GM18907 (cell line): Measurements from ENCODE around the gene PDE5A.
"Not testable (repeated sequence)": the region's sequence is repeated elsewhere in the genome, so short reads cannot be mapped to it uniquely, and the experiment has no call there.

Experiments used
- ATAC-seq: cut with Tn5 transposase; IDR thresholded peaks from one replicate; pipeline ENCODE4 v1.9.1; 2021; ENCODE audit warnings: mild to moderate bottlenecking, moderate library complexity; ENCODE audit not compliant: unreplicated experiment

PDE5A gene

DNA sequence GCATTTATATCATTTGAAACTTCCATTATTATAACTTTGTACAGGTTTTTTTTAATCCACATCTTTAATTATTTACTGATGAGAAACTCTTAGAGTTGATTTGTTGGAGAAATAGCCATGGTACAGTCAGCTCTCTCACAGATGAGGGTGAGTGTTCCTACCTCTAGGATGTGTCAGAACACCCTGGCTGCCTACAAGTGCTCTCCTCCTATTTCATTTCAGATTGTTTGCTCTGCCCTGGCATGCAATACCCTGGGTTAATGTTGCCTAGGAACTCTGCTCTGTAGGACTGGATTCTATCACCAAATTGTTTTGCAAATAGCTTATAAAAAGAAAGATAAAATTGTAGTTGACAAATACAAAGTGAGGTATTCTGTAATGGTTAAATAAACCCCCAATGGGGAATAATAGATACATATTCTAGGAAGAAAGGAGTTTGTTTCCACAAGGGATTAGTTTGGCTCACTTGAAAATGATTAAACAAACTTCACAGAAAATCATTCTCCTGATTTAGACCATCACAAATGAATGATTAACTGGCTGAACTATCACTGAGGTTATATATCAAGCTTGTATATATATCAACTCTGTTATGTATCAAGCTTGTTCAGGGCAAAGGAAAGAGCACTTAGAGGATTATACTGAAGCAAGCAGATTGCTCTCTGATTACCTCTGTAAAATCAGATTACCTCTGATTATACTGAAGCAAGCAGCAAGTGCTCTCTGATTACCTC lies 150.0 kb downstream of the PDE5A start:
- ATAC-seq: no peak

DNA sequence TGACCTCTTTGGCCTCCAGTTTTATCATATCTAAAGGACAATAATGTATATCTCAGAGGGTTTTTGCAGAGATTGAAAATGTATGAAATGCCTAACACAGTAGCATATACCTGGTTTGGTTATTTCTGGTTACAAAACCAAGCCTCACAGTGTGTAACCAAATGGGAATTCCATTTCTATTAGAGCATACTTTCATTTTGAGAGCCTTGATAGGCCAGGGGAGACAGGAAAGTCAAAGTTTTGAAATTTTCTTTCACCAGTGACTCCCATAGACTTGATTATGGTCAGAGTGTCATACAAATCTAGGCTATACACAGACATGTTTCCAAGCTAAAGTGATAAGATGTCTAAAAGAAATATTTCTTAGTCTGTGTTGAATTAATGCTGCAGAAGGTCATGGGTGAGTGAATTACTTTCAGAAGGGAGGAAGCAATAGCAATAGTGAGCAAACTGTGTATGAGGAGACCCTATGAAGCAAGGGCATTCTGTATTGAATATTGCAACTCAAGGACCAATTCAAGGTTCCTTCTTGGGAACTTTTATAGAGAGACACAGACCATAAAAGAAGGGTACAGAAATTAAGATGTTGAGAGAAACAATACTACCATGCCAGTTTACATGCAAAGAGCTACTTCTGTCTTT lies 151.1 kb downstream of the PDE5A start:
- ATAC-seq: peak; percentile 48

DNA sequence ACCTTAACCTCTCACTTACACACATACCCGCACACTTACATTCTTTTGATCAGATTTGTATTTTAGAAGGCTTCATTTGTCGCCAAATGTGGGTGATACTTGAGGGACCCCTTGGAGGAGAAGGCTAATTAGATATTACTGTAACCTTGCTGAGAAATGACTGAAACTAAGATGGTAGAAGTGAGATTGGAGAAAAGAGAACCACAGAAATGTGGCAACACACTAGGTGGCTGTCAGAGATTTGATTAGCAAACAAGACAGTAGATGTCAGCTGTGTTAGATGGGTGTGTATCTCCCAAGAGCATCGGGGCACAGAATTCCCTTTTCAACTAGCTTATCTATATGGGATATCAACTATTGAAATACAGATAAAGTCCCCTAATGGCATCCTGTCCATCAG lies 157.3 kb downstream of the PDE5A start:
- peak; percentile 68 for ATAC-seq

DNA sequence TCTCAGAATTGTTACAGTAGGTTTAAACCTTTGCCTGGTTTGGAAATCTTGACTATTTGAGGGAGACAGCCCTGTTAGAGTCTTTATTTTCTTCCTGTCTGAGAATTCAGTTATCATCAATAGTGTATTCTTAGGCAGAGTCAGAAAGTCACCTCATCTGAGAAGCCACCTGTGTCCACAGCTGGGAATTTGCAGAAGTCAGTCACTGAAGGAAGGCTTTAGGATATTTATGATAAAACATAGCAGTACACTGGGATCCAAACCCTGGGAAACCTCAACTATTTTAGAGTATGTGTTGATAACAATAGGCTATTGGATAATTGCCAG lies 157.9 kb downstream of the PDE5A start:
- ATAC-seq: not testable (repeated sequence)

DNA sequence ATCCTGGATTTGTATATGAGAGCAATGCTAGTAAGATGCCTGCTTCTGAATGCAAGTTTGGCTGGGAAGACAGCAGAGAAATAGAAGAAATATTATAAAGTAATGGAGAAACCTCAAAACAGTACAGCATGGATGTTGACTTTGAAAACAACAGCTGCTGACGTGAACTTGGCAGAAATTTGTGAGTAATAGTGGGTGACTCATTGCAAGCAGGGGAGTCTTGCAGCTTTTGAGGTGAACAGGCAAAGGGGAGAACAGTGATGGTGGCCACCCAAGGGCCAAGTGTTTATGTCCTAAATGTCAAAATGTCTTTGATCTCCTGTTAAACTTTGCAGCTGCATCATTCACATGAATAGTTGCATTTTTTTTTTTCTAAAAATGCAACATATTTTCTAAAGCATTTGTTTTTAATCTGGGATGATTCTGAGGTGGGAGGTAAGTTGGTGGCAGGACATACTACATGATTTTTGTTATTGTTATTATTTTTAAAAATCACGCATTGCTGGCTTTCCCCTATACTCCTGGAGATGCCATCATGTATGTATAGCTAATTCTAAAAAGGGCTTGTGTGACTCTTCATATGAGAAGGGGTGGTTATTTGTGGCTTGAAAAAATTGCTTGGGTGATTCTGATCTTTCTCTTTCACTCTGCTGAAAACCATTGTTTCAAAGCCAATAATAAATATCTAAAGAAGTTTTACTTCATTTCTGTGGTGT lies 158.4 kb downstream of the PDE5A start:
- ATAC-seq: peak; percentile 46

DNA sequence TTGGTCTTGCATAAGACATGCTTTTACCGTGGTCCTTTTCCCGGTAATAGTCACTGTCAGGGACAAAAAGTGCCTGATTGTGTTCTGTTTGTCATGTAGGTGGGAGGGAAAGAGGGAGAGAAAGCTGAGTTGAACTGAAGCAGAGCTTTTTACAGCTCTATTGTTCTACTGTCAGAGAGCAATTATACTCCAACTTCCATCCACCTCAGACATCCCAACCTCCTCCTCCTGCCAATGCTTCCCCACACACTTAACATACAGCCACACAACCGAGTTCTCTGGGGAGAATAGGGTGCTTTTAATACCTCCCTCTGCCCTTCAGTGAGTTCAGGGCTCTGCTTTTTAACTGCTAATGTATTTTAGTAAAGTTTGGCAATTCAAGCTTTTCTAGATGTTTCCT lies 159.6 kb downstream of the PDE5A start:
- ATAC-seq: not testable (repeated sequence)

DNA sequence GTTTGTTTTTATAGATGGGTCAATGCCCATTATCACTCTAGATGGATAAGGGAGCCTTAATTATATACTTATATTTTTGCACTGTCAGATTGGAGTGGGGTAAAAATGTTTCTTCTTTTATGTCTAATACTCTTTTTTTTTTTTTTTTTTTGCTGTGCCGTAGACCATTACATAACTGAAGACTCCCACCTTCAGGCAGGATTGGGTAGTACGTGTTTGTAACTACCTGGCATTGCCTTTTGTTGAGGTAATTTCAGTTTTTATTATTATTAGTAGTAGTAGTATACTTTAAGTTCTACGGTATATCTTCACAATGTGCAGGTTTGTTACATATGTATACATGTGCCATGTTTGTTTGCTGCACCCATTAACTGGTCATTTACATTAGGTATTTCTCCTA lies 165.9 kb downstream of the PDE5A start:
- not testable (repeated sequence) for ATAC-seq

DNA sequence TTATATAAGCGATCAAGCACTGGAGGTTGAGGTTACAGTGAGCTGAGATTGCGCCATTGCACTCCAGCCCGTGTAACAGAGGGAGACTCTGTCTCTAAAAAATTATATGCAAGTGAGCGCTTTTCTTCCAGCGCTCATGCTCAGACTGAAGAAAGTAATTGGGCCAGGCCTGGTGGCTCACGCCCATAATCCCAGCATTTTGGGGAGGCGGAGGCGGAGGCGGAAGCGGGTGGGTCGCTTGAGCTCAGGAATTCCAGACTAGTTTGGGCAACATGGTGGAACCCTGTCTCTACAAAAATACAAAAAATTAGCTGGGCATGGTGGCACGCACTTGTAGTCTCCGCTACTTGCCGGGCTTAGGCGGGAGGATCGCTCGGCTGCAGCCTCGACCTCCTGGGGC lies 172.9 kb downstream of the PDE5A start:
- ATAC-seq: not testable (repeated sequence)

DNA sequence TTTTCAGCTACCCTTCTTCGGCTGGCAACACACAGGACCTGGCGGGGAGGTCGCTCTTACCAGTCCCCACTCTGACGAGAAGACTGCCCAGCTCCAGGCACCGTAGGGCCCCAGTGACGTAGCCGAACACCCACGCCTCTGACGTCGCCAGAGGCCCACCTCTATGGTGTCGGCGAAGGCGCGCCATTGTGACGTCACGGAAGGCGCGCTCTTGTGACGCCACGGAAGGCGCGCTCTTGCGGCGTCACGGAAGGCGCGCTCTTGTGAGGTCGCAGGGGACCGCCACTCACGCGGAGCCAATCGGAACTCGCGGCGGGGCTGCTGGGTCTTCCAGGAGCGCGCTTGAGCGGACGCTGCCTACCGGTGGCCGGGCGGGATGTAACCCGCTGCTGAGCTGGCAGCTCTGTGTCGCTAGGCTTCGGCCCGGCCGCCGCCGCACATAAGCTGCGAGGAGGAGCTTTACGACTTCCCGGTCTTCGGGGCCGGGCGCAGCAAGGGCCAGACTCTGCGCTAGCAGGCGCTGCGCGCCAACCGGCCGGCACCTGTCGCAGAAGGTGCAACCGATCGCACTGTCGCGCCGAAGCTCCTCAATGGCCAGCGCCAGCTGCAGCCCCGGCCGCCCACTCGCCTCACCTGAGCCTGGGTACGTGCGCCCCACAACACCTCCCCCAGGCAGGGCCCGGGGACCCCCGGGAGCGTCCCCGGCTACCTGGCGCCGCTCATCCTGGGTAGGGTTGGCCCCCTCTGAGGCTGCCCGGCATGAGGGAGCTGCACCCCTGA lies 173.9 kb downstream of the PDE5A start:
- ATAC-seq: peak; percentile 100

DNA sequence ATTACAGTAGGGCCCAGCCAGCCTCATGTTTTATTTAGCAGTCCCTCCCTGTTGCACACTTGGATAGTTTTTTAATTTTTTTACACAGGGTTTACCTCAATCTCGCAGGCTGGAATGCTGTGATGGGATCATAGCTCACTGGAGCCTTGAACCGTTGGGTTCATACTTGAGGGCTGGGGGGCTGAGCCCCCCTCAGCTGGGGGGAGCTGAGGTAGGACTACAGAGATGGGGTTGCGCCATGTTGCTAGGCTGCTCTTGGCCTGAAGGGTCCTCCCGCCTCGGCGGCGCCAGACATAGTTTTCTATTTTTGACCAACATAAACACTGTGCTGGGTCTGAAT lies 174.5 kb downstream of the PDE5A start:
- ATAC-seq: peak; percentile 19

DNA sequence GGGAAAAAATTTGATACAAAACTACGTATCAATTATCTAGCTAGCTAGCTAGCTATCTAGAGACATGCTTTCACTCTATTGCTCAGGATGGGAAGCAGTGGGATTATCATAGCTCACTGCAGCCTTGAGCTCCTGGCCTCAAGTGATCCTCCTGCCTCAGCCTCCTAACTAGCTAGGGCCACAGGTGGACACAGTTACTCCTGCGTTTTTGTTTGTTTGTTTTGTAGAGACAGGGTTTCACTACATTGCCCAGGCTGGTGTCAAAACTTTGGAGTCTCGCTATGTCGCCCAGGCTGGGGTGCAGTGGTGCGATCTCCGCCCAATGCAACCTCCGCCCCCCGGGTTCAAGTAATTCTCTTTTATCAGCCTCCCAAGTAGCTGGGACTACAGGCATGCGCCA lies 175.3 kb downstream of the PDE5A start:
- ATAC-seq: not testable (repeated sequence)

DNA sequence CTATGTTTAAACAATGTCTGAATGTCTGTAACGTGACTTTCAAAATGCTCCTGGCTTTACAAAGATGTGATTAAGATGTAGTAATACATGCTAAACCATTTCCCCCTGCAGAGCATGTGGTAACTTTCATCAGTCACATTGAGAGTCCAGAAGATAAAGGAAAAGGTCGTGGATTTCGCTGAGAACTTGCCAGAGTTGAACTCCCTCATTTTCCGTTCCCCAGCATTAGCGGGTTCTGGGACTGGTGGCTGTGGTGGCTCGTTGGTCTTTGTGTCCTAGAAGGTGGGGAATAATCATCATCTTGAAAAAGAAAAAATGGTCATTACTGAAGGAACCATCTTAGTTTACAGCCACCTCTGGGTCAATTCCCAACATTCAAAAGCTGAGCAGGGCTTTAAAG lies 178.8 kb downstream of the PDE5A start:
- not testable (repeated sequence) for ATAC-seq
